Right cardiac atrium (tissue), 5 donors: ENCODE measurements around the gene PWWP2B. TPM values are rescaled to one million over a fixed set of nuclear protein-coding genes. Genes with fewer than 3 reads are reported as not detected.

ENCODE experiments used
- ATAC-seq, 2 donors: fragments of 200-7000 bp; cut with Tn5 transposase; one replicate each; pipeline versions ENCODE4 v1.8.0 to v1.9.1; 2020; ENCODE audit warnings: moderate library complexity in 2 of 2, mild to moderate bottlenecking in 1 of 2
- DNase-seq, 3 donors: peaks; one replicate each; pipeline ENCODE4 v3.0.0-alpha.2; 2020
- H3K27ac ChIP-seq: one replicate; pipeline ENCODE4 v1.5.1; 2013; ENCODE audit warnings: mild to moderate bottlenecking, low read length, control low read depth, moderate library complexity
- H3K27me3 ChIP-seq: one replicate; pipeline ENCODE4 v1.6.1; 2013; ENCODE audit not compliant: control insufficient read depth, insufficient read depth
- H3K4me1 ChIP-seq: one replicate; pipeline ENCODE4 v1.6.1; 2013; ENCODE audit warnings: low read length; ENCODE audit not compliant: control insufficient read depth, insufficient read depth
- H3K4me3 ChIP-seq: one replicate; pipeline ENCODE4 v1.5.1; 2013; ENCODE audit warnings: low read length, control low read depth
- H3K9me3 ChIP-seq: one replicate; pipeline ENCODE4 v1.6.1; 2013; ENCODE audit warnings: low read length; ENCODE audit not compliant: control insufficient read depth
- WGBS: extraction: QIAGEN DNeasy Blood & Tissue Kit; methylation state at CpG from one replicate; pipeline ENCODE4 v1.1.7; 2013; 5-methylcytosine and 5-hydroxymethylcytosine counted together
- intact Hi-C, 4 donors: fragments of 100-400 bp; cut with DNase I; formaldehyde crosslinking; loops; one replicate each; pipeline versions ENCODE4 v1.11.0 to v1.14.0; 2022 to 2023
- polyA plus RNA-seq: library from polyadenylated mRNA; stranded (reverse); fragments of 200-250 nt; gene quantifications from one replicate; pipeline ENCODE4 v1.2.3, GENCODE V29; 2013
- total RNA-seq, 4 donors: library from RNA; stranded (reverse); fragmentation: NEBNext Ultra II Directional; extraction: Animal tissue kit (Norgen Biotek cat#: 25700); gene quantifications; one replicate each; pipeline ENCODE4 v1.2.1, GENCODE V29; 2021
- donor health status: healthy with polysubstance abuse.
- donor health status: DM: no; HTN: yes; CAD: no.
- donor health status: DM: no; HTN: no; CAD: no.
- donor health status: DM: no; HTN: yes; CAD: no; lungs with severe emphysema.
- donor health status: DM: yes; HTN: yes; CAD: no.

Gene PWWP2B
- total and polyA plus RNA-seq, 5 donors, result 7.0 to 10.6 (median 9.1) TPM

- no peaks in the 10 kb centered on the region for H3K9me3 ChIP-seq
- 96% methylated on average over 5 of the region's 5 CpGs for WGBS
- H3K4me3 ChIP-seq, result no peak overlapping the region
- DNase-seq, result no peak
- no peak overlapping the region for H3K27ac ChIP-seq
- H3K4me1 ChIP-seq, result no peaks in the 10 kb centered on the region
- intact Hi-C loops, result no loop called here
- H3K27me3 ChIP-seq, result no peaks in the 10 kb centered on the region
- ATAC-seq, result no peak
Measured at GRCh38 chr10:132415255-132415654, 18.3 kb downstream of the PWWP2B start.

GRCh38 chr10:132415956-132416355, 19.0 kb downstream of the PWWP2B start:
- ATAC-seq (no peak), DNase-seq (peak in 2 of 3 donors; percentile 32 to 46)
- no peak overlapping the region for H3K27ac ChIP-seq
- no peaks in the 10 kb centered on the region for H3K4me1 ChIP-seq
- intact Hi-C loops, result no loop called here
- no peaks in the 10 kb centered on the region for H3K27me3 ChIP-seq
- H3K4me3 ChIP-seq, result no peak overlapping the region
- no peaks in the 10 kb centered on the region for H3K9me3 ChIP-seq
- WGBS, result 96% methylated on average over 22 of the region's 22 CpGs

- Histone ChIP-seq H3K27ac (no peak overlapping the region), H3K4me3 (no peak overlapping the region), H3K4me1 (peaks cover 3% of the 10 kb centered on the region), H3K9me3 (no peaks in the 10 kb centered on the region), H3K27me3 (no peaks in the 10 kb centered on the region)
- WGBS, result 92% methylated on average over 32 of the region's 32 CpGs
- no peak for ATAC-seq
- peak in 2 of 3 donors; percentile 46 to 60 for DNase-seq
- intact Hi-C loops, result no loop called here
Measured at GRCh38 chr10:132416566-132417256, 19.7 kb downstream of the PWWP2B start.

- intact Hi-C loops, result no loop called here
- Histone ChIP-seq H3K9me3 (no peaks in the 10 kb centered on the region), H3K4me1 (peaks cover 8% of the 10 kb centered on the region), H3K27ac (no peak overlapping the region), H3K4me3 (no peak overlapping the region), H3K27me3 (no peaks in the 10 kb centered on the region)
- ATAC-seq (no peak), DNase-seq (peak in 2 of 3 donors; percentile 54 to 68)
- 86% methylated on average over 26 of the region's 26 CpGs for WGBS
Measured at GRCh38 chr10:132417257-132417910, 20.4 kb downstream of the PWWP2B start.

GRCh38 chr10:132417957-132418441, 21.0 kb downstream of the PWWP2B start:
- no peak overlapping the region for H3K27ac ChIP-seq
- intact Hi-C loops, result no loop called here
- no peak for ATAC-seq
- H3K4me3 ChIP-seq, result no peak overlapping the region
- peaks cover 8% of the 10 kb centered on the region for H3K4me1 ChIP-seq
- H3K27me3 ChIP-seq, result no peaks in the 10 kb centered on the region
- H3K9me3 ChIP-seq, result no peaks in the 10 kb centered on the region
- DNase-seq, result peak in 1 of 3 donors; percentile 56
- WGBS, result 75% methylated on average over 20 of the region's 20 CpGs

GRCh38 chr10:132418527-132419416, 21.8 kb downstream of the PWWP2B start:
- no peaks in the 10 kb centered on the region for H3K9me3 ChIP-seq
- 60% methylated on average over 18 of the region's 18 CpGs for WGBS
- peak in 2 of 3 donors; percentile 61 to 76 for DNase-seq
- peak in 1 of 2 donors; percentile 6 for ATAC-seq
- no peaks in the 10 kb centered on the region for H3K27me3 ChIP-seq
- H3K4me3 ChIP-seq, result no peak overlapping the region
- H3K27ac ChIP-seq, result no peak overlapping the region
- H3K4me1 ChIP-seq, result peaks cover 8% of the 10 kb centered on the region
- intact Hi-C loops, result no loop called here

GRCh38 chr10:132419538-132420468, 22.8 kb downstream of the PWWP2B start:
- Histone ChIP-seq H3K4me3 (no peak overlapping the region), H3K27me3 (no peaks in the 10 kb centered on the region), H3K4me1 (peaks cover 8% of the 10 kb centered on the region), H3K9me3 (no peaks in the 10 kb centered on the region), H3K27ac (no peak overlapping the region)
- ATAC-seq (no peak), DNase-seq (peak in 2 of 3 donors; percentile 44 to 51)
- 82% methylated on average over 25 of the region's 25 CpGs for WGBS
- intact Hi-C loops, result no loop called here

GRCh38 chr10:132420469-132420980, 23.5 kb downstream of the PWWP2B start:
- Histone ChIP-seq H3K27me3 (no peaks in the 10 kb centered on the region), H3K27ac (no peak overlapping the region), H3K4me1 (peaks cover 8% of the 10 kb centered on the region), H3K4me3 (no peak overlapping the region), H3K9me3 (no peaks in the 10 kb centered on the region)
- ATAC-seq, result no peak
- WGBS, result 75% methylated on average over 8 of the region's 8 CpGs
- peak in 1 of 3 donors; percentile 59 for DNase-seq
- intact Hi-C loops, result no loop called here

- Histone ChIP-seq H3K27ac (peak overlapping the region; percentile 74), H3K4me3 (no peak overlapping the region), H3K27me3 (no peaks in the 10 kb centered on the region), H3K9me3 (no peaks in the 10 kb centered on the region), H3K4me1 (peaks cover 8% of the 10 kb centered on the region)
- 26% methylated on average over 33 of the region's 33 CpGs for WGBS
- intact Hi-C loops, result no loop called here
- ATAC-seq (peak; percentile 85 to 88), DNase-seq (peak; percentile 74 to 91 (median 90))
Measured at GRCh38 chr10:132420981-132421846, 24.2 kb downstream of the PWWP2B start.
